ENCODE data around the gene LRMDA.

- TF ChIP-seq, protein P1, sequence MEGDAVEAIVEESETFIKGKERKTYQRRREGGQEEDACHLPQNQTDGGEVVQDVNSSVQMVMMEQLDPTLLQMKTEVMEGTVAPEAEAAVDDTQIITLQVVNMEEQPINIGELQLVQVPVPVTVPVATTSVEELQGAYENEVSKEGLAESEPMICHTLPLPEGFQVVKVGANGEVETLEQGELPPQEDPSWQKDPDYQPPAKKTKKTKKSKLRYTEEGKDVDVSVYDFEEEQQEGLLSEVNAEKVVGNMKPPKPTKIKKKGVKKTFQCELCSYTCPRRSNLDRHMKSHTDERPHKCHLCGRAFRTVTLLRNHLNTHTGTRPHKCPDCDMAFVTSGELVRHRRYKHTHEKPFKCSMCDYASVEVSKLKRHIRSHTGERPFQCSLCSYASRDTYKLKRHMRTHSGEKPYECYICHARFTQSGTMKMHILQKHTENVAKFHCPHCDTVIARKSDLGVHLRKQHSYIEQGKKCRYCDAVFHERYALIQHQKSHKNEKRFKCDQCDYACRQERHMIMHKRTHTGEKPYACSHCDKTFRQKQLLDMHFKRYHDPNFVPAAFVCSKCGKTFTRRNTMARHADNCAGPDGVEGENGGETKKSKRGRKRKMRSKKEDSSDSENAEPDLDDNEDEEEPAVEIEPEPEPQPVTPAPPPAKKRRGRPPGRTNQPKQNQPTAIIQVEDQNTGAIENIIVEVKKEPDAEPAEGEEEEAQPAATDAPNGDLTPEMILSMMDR (conservative IDR thresholded peaks at IDR 0.05; ENCODE audit: low read length) = no peak
- no peak for TF ChIP-seq EZH2phosphoT487 (IDR thresholded peaks at IDR 0.05; ENCODE audit: borderline replicate concordance)
These were observed 773.9 kb downstream of the LRMDA start for GRCh38 chr10:76205361-76205760.

Data from Loucy (cell line).